Measurements from ENCODE around the gene RNPS1.

RNPS1 gene

GRCh38 chr16:2210386-2211365 lies 57.2 kb downstream of the RNPS1 start, which contains the start of gene BRICD5:
Gene BRICD5, minus strand, starts transcription at chr16:2210863. Its CDS starts 30 bp downstream, at chr16:2210833.
- no peak within 1 kb of the TSS for H3K4me3 ChIP-seq (ENCODE audit: low read depth, low read length)
- no peak for TF ChIP-seq CTCF (IDR thresholded peaks at IDR 0.05; ENCODE audit: insufficient read depth, low read depth, low read length, missing control alignments)
- no peak for DNase-seq (ENCODE audit: low read depth)

- TF ChIP-seq CTCF (IDR thresholded peaks at IDR 0.05; ENCODE audit: insufficient read depth, low read depth, low read length, missing control alignments) = no peak
- DNase-seq (ENCODE audit: low read depth) = no peak
- no peak overlapping the region for H3K4me3 ChIP-seq (ENCODE audit: low read depth, low read length)
These were observed 58.0 kb downstream of the RNPS1 start for GRCh38 chr16:2210009-2210332.

GRCh38 chr16:2209258-2210008 lies 58.5 kb downstream of the RNPS1 start:
- H3K4me3 ChIP-seq (ENCODE audit: low read depth, low read length) = no peak overlapping the region
- no peak for TF ChIP-seq CTCF (IDR thresholded peaks at IDR 0.05; ENCODE audit: insufficient read depth, low read depth, low read length, missing control alignments)
- DNase-seq (ENCODE audit: low read depth) = no peak

GRCh38 chr16:2208772-2209171 lies 59.2 kb downstream of the RNPS1 start:
- DNase-seq (ENCODE audit: low read depth) = no peak
- no peak for TF ChIP-seq CTCF (IDR thresholded peaks at IDR 0.05; ENCODE audit: insufficient read depth, low read depth, low read length, missing control alignments)
- H3K4me3 ChIP-seq (ENCODE audit: low read depth, low read length) = no peak overlapping the region

- no peak overlapping the region for H3K4me3 ChIP-seq (ENCODE audit: low read depth, low read length)
- no peak for DNase-seq (ENCODE audit: low read depth)
- no peak for TF ChIP-seq CTCF (IDR thresholded peaks at IDR 0.05; ENCODE audit: insufficient read depth, low read depth, low read length, missing control alignments)
These were observed 59.6 kb downstream of the RNPS1 start for GRCh38 chr16:2208308-2208707.

GRCh38 chr16:2207872-2208271 lies 60.1 kb downstream of the RNPS1 start:
- DNase-seq (ENCODE audit: low read depth) = no peak
- no peak overlapping the region for H3K4me3 ChIP-seq (ENCODE audit: low read depth, low read length)
- no peak for TF ChIP-seq CTCF (IDR thresholded peaks at IDR 0.05; ENCODE audit: insufficient read depth, low read depth, low read length, missing control alignments)
